ENCODE results near the gene TOMM40L.

TOMM40L gene

GRCh38 chr1:161197560-161198193, 28.2 kb upstream of the TOMM40L start:
- no peak for DNase-seq

DNA sequence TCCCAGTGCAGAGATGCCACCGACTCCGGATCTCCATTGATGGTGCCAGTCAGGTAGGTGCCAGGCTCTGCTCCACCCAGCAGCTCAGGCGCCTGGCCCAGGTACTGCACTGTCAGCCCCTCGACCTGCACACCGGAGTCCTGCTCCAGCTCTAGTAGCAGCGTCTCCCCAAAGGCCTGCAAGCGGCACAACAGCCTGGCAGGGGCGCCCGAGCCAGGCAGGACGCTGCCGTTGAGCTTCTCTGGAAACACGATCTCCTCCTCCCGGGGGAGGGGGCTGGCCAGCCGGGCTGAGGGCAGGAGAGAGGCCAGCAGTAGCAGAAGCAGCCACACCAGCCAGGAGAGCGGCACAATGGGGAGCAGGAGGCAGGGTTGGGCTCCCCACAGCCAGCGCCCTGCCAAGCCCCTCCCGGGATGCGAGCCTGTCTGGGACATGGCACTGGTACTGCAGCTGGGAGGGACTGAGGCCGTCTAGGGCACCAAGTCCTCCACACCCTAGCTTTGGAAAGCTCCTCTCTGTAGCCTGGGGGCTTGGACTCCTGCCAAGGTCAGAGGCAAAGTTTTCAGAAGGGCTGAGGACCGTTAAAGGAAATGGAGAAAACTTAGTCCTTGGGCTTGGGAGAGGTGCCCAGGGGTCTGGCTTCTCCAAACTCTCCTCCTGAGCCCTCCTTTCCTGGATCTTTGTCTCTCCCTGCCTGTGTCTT, 27.5 kb upstream of the TOMM40L start:
- peak; percentile 14 for DNase-seq

DNA sequence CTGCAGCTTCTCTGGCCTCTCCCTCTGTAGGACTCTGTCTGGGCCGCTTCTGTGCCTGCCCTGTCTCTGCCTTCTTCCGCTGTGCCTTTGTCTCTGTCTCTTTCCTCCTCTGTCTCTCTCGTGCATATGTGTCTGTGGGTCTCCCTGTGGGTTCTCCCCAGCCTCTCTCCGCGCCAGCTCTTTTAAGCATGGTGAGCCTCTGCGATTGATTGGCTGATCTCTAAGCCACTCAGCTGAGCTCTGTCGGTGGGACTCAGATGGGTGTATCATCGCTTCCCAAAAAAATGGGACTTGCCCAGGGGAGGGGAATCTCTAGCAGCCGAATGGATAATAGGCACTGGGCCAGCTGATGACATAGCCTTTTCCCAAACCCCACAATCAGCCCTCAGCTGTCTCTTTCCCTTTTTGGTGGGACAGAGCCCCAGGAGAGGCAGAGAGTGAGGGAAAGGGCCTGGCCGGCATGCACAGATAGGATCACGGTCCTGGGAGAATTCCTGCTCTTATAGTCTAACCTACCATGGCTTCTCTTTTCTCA, 26.9 kb upstream of the TOMM40L start, which contains the start of gene ADAMTS4:
Gene ADAMTS4, minus strand, starts transcription at position 158 of the 535 bp plus-strand sequence. CDS start 427 bp downstream, outside the sequence.
- peak; percentile 95 for DNase-seq

- DNase-seq, result no peak
Measured at GRCh38 chr1:161199506-161200139, 26.2 kb upstream of the TOMM40L start.

DNA sequence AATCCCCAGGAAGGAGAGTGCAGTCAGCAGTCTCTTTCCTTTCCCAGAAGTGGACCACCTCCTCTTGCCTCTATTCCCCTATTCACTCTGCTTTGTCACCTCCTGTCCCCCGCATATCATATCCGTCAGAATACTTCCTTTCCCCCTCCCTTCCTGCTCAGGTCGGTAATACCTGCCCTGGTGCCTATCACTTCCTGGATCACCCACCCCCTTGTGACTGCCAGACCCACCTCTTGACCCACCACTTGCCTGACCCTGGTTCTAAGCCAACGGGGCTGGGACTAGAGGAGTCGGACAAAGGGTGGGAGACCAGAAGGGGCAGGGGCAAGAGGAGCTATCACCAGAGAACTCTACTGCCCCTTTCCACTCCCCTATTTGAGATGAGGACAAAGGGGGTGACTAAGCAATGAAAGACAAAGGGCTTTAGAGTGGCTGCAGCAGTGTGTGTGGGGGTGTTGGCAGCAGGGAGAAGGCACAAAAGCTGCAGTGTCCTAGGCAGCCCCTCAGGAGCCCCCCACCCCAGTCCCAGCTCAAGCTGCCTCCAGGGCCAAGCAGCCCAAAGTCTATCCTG, 25.4 kb upstream of the TOMM40L start:
- DNase-seq, result no peak

DNA sequence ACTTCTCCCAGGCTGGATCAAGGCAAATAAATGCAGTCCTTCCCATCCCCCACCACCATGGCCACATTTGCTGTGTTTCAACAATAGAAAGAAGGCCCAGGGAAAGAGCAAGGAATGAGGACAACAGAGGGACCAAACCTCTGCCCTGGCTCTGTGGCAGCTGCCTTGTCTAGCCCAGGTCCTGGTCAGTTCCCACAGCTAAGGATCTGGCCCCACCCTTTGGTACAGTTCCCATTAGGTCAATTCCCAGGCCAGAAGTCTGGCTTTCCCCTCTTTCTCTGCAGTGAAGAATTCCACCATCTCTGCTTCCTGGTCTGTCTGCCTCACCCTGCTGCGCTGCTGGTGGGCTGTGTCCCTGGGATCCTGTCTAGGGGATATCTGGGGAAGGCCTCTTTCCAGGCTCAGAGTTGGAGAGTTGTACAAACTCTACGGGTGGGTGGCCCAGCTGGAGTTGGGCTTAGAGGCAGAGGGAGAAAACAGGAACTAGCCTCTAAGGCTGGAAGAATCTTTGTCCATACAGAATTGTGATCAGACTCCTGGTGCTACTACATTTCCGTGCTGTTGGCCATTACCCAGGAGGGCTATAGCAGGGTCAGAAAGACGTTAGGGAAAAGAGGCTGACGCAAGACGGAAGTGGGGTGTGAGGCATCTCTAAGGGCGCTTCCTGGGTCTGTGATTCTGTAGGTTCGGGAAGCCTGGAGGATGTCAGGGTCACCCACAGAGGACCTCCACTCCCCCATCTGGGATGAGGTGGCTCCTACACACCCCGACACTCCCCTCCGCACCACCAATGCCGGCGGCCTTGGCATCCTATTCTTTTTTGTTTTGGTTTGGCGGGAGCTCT, 24.6 kb upstream of the TOMM40L start:
- peak; percentile 70 for DNase-seq

DNA sequence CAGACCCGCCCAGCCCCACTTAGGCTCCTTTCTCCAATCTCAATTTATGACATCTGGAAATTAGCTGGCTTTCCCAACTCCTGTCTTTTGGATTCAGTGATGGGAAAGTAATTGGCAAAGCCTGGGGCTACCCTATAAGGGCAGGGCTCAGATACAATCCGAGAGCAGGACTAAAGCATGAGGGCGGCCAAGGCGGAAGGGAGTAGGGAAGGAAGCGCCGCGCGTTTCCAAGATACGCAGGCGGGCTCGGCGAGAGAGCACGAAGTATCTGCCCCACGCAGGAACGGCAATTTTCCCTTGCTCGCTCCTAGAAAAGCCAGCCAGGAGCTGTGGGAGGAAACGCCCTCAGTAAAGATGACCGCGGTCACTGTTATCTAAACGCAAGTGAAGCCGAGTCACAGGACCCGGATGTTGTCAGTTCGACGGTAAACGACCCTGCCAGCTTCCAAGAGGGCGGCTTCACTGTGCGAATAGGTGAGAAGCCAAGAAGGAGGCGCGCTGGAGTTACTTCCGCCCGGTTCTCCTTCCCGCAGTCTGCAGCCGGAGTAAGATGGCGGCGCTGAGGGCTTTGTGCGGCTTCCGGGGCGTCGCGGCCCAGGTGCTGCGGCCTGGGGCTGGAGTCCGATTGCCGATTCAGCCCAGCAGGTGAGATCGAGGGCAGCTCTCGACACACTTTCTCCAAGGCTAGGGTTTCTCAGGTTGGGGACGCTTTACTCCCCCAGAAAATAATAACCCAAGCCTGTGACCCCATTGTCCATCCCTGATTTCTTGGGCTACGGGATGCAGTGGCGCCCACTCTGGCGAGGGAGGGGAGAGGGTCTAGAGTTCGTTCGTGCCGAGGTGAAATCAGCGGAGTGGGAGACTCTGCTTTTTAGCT, 23.8 kb upstream of the TOMM40L start, which contains the start of gene NDUFS2:
Gene NDUFS2, plus strand, starts transcription at position 532 of the 877 bp plus-strand sequence. Its CDS starts 19 bp downstream, at position 551.
- DNase-seq, result peak; percentile 99

DNA sequence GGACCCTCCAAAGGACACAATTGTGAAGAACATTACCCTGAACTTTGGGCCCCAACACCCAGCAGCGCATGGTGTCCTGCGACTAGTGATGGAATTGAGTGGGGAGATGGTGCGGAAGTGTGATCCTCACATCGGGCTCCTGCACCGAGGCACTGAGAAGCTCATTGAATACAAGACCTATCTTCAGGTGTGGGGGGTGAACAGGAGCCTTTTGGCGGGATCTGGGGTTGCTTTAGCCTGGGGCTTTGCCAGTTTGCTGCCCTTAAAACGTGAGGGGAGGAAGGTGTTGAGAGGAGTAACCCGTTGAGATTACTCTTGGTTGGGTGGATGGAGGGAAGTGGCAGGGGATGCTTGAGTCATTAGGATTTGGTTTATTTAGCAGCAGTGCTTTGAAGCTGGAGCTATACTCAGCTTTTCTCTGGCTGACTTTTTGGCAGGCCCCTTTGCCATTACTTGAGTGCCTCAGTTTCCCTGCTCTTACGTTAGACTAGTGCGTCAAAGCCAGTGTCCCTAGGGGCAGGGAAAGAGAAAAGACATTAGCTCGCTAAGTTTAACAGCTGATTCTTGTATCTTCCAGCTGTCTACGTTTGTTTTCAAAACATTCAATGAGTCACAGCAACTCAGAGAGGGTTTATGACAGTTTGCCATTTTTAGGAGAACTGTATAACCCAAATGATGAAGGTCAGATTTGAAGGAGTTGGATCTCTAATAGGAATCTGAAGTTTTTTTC, 19.3 kb upstream of the TOMM40L start:
- no peak for DNase-seq

GRCh38 chr1:161207173-161207572, 18.7 kb upstream of the TOMM40L start:
- no peak for DNase-seq

DNA sequence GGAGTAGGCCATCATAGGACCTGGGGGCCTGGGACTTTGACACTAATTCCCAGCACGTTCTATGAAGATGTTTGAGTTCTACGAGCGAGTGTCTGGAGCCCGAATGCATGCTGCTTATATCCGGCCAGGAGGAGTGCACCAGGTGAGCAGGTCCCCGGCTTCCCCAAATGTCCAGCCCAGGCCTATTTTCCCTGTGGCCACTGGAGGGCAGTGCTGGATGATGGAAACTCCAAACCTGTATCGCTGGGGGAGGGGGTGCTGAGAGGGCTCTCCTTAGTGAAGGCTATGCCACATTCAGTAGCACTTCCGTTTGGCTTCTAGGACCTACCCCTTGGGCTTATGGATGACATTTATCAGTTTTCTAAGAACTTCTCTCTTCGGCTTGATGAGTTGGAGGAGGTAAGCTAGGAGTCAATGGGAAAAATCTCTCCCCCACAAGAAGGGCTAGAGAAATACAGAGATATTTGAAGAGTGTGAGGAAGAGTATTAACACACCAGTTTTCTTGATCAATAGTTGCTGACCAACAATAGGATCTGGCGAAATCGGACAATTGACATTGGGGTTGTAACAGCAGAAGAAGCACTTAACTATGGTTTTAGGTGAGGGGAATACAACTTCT, 16.0 kb upstream of the TOMM40L start:
- DNase-seq, result peak; percentile 60

- DNase-seq, result no peak
Measured at GRCh38 chr1:161214369-161214768, 11.5 kb upstream of the TOMM40L start.

- DNase-seq, result no peak
Measured at GRCh38 chr1:161215076-161215475, 10.8 kb upstream of the TOMM40L start, which contains the start of gene FCER1G. TSS of gene FCER1G (plus strand) at chr1:161215295. CDS start at chr1:161215322, 27 bp downstream.

DNA sequence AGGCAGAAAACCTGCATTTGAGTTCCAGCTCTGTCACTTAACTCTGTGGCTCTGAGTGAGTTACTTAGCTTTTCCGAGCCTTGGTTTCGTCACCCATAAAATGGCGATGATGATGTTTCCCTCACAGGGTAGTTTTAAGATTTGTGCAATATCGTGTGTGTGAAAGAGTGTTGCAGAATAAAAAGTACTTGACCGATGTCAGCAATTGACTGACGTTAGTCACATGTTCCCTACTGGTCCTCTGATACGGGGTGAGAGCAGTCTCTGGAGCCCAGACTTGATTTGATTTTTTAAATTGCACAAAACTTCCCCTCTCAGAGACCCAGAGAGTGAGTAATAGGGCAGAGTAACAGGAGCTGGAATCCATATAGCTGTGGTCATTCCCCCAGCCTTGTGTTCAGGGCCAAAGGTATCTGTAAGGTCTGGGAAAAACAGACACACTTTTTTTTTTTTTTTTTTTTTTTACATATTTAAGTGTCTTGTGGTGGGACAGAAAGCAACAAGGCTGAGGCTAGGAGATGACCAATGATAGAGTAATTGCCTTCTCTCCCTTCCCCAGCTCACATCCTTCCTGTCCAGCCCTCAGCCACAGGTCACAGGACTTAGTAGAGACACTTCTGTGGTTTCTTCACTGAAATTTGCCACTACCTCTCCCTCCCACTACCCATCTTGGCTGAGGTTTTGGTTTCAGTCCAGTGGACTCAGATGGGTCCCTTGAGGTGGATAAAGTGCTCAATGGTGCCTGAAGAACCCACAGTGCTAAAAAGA, 8.7 kb upstream of the TOMM40L start:
- DNase-seq, result peak; percentile 48

DNA sequence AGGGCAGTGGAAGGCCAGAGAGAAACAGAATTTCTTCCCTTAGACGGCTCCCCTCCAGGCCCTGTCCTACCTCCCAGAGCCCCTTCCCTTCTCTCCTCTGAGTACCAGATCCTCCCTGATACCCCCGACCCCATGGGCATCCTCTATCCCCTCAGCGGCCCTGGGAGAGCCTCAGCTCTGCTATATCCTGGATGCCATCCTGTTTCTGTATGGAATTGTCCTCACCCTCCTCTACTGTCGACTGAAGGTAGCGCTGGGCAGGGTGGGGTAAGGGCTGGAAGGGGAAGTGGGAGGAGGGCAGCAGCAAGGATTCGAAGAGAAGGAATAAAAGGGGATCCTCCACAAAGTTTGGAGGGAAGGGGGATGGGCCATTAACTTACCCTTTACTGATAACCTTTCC, 8.0 kb upstream of the TOMM40L start:
- DNase-seq, result no peak

DNA sequence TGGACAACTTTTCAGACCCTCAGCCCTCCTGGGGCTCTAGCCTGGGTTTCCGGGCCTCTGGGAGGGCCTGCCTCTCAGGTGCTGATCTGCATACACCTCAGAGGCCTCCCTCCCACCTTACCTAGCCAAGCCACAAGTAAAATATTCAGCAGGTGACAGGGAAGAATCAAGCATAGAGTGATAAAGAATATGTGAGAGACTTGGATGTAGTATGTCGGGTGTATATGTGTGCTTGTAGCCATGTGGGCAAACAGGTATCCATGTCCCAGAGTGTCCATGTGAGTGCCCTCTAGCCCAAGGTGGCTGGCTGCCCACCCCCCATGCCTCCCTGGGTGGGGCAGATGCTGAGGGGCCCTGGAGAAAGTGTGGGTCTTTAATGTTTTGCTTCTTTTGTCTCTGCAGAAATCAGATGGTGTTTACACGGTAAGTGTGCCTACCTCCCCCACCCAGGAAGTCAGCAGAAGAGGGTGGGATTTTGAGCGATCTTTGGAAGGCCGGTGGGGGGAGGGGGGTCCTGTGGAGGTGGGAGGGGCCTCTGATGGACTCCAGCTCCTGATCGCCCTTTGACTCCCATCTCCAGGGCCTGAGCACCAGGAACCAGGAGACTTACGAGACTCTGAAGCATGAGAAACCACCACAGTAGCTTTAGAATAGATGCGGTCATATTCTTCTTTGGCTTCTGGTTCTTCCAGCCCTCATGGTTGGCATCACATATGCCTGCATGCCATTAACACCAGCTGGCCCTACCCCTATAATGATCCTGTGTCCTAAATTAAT, 7.4 kb upstream of the TOMM40L start:
- DNase-seq, result no peak

DNA sequence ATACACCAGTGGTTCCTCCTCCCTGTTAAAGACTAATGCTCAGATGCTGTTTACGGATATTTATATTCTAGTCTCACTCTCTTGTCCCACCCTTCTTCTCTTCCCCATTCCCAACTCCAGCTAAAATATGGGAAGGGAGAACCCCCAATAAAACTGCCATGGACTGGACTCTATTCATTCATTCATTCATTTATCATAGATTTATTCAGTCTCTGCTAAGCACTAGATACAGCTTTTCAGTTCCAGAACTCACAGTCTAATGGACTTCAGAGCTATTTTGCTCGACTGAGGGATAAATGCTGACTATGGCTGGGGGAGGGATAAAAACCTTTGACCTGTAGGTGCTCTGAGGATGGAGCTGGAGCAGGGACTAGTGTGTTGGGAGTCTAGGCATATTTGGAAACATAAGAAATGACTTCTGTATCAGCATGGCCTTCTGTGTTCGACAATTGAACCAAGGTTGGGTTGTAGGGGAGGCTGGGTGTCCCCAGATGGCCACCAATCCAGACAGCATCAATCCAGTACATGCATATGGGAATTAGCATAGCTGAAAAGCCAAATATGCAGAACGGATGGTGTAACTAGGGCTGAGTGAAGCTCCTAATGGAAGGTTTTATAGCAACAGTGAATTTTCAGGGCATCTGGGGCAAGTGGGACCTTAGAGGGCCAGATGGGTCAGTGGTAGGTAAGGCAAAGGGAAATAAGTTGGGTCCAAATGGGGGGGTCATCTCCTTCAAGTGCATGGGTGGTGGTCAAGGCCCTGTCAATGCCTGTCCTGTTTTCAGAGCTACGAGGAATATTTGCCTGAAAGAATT, 6.6 kb upstream of the TOMM40L start:
- no peak for DNase-seq

DNA sequence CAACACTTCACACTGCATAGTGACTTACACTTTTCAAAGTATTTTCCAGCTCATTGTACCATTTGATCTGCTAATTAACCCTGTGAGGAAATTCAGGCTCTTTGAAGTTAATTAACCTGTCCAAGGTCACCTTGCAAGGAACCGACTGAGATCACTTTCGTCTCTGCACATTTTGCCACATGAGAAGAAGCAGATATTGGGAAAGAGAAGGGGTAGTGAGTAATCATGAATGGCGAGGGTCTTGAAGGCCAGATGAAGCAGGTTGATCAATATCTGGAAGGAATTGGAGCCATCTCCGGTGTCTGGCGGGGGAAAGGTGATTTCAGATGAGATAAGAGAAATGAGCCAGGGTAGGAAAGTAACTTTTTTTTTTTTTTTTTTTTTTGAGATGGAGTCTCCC, 5.9 kb upstream of the TOMM40L start:
- DNase-seq, result no peak

Measured in fibroblast of skin of abdomen (primary cell).